Measurements from ENCODE around the gene MAD1L1.
A peak's percentile ranks its signal among the peaks of the same experiment; 100 is the strongest.
"Not testable (repeated sequence)": the region's sequence is repeated elsewhere in the genome, so short reads cannot be mapped to it uniquely, and the experiment has no call there.

MAD1L1 gene

GRCh38 chr7:1825897-1826741, 406.6 kb downstream of the MAD1L1 start:
- DNase-seq: no peak

GRCh38 chr7:1825647-1825896, 407.2 kb downstream of the MAD1L1 start:
- not testable (repeated sequence) for DNase-seq

- DNase-seq: not testable (repeated sequence)
Observed at GRCh38 chr7:1824882-1825646, 407.7 kb downstream of the MAD1L1 start.

DNA sequence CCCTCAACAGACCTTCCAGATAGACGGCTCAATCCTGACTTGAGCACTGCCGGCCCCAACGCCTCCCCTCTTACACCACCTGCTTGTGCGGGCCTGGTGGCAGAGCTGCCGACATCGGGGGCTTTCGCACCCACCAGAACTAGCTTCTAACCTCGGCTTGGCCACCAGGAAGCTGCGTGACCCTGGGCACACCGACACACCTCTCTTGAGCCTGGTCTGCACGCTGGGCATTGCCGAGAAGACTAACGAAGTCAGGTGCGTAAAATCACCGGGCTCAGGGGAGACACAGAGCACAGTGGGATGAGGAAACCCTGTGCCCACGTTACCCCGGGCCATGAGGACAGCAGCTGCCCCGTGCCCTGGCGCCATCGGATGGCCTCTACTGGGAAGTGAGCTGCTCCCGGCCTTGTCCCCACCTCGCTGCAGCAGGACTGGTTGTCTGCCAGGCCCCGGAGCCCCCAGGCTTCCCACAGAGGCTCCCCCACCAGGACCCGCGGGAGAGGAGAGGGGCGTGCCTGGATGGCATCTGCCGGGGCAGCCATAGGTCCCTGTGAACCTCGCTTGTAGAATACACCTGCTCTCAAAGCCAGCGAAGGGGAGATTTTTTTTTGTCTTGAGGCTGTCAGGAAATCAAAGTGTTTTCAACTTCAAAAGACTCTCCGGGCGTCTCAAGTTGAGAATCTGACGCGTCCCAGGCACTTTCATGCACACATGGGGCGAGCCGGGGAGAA, 408.4 kb downstream of the MAD1L1 start:
- not testable (repeated sequence) for DNase-seq

GRCh38 chr7:1823376-1824150, 409.2 kb downstream of the MAD1L1 start:
- DNase-seq: no peak

- no peak for DNase-seq
Observed at GRCh38 chr7:1819259-1819841, 413.4 kb downstream of the MAD1L1 start.

GRCh38 chr7:1818575-1819258, 414.0 kb downstream of the MAD1L1 start:
- DNase-seq: no peak

DNA sequence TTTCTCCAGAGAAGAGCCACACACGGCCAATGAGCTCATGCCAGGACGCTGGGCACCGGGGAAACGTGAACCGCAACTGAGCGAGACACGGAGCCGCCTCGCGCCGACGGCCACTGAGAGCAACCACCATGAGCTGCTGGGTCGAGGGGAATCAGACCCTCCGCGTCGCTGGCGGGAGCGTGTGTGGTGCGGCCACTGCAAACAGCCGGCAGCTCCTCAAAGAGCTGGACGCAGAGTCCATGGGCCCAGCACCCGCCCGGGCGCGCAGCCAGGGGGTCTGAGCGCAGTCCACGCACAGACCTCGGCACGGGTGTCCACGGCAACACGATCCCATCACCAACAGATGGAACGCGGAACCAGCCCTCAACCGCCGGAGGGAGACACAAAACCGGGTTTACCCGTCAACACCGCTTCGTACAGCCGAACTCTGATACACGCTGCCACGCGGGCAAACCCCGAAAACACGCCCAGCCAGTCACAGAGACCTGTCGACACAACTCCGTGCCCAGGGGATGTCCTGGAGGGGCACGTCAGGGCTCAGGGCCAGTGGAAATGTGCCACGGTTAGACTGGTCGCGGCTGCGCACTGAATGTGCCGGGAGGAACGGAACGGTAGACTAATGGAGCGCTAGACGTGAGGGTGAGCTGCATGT, 415.6 kb downstream of the MAD1L1 start:
- DNase-seq: no peak

- not testable (repeated sequence) for DNase-seq
Observed at GRCh38 chr7:1816451-1816850, 416.3 kb downstream of the MAD1L1 start.

GRCh38 chr7:1815551-1816281, 417.0 kb downstream of the MAD1L1 start:
- DNase-seq: peak in 1 of 2 donors; percentile 11

DNA sequence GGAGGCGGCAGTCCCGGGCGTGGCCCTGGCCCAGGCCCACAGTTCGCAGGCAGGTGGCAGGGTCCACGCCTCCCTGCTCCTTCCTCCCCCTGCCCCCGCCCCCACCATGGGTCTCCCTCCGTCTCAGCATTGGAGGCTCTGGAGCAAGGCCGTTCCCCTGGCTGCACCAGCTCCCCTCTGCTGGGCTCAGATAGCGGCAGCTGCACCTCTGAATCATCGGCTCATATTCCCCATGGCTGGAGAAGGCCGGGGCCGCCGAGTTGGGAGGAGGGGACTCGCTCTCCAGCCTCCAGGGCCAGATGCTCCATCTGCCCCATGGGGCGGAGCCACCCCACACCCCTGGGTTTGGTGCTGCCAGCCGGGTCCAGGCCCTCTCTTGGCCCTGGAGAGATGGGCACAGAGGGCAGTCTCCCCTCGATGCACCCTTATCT, 417.7 kb downstream of the MAD1L1 start:
- no peak for DNase-seq

GRCh38 chr7:1814089-1814811, 418.5 kb downstream of the MAD1L1 start:
- DNase-seq: no peak

- no peak for DNase-seq
Observed at GRCh38 chr7:1813394-1814088, 419.2 kb downstream of the MAD1L1 start.

DNA sequence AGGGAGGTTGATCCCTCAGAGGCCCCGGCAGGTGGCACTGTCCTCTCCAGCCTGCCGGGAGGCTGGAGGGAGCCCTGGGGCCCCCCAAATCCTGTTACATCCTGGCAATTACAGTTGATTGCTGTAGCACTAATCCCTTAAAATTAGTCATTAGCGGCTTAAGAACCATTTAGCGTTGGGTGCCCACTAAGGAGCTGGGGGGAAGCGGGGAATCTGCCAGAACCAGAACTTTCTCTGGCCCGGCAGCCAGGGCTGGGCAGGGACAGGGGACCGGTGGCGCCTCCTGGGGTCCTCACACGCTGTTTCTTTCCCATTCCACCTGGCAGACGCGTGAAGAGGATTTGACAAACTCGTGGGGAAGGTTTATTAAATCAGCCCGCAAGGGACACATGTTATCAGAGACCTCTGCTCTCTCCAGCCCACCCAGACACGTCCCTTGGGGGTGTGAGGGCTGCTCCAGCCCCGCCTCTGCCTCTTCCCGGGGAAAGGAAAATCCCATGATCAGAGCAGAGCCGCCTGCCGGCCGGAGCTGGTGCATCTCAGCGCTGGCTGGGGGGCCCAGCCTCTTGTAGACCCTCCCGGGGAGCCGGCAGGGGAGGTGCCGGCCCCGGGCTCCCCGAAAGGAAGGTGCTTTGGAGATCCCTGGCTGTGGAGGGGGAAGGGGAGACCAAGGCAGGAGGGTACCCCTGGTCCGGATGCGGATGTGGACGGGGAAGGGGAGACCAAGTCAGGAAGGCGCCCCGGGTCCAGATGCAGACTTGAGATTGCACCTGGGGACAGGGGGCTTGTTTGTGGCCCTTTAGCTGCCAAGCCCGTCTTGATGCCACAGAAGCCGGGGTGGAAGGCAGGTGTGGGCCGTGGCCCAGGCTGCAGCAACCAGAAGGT, 420.0 kb downstream of the MAD1L1 start:
- no peak for DNase-seq

- DNase-seq: no peak
Observed at GRCh38 chr7:1811850-1812508, 420.8 kb downstream of the MAD1L1 start.

GRCh38 chr7:1810961-1811849, 421.5 kb downstream of the MAD1L1 start:
- peak; percentile 18 to 47 for DNase-seq
